GM18498 (cell line): ENCODE data around the gene CDNF.
A peak's percentile ranks its signal among the peaks of the same experiment; 100 is the strongest.
"Not testable (repeated sequence)": the region's sequence is repeated elsewhere in the genome, so short reads cannot be mapped to it uniquely, and the experiment has no call there.

Experiments used
- ATAC-seq: cut with Tn5 transposase; IDR thresholded peaks from one replicate; pipeline ENCODE4 v1.9.1; 2021; ENCODE audit warnings: mild to moderate bottlenecking, moderate library complexity; ENCODE audit not compliant: unreplicated experiment

CDNF gene

GRCh38 chr10:14837757-14838581 lies at the start of gene CDNF, which contains the start of the genes HSPA14 and MSANTD7:
CDNF (minus strand) TSS chr10:14838037; CDS start chr10:14837946, 91 bp downstream.
HSPA14 (plus strand) TSS chr10:14838306; CDS start chr10:14838403, 97 bp downstream.
MSANTD7 (plus strand) TSS chr10:14838306; CDS start chr10:14842285, 3,979 bp downstream.
- ATAC-seq, result peak; percentile 94

DNA sequence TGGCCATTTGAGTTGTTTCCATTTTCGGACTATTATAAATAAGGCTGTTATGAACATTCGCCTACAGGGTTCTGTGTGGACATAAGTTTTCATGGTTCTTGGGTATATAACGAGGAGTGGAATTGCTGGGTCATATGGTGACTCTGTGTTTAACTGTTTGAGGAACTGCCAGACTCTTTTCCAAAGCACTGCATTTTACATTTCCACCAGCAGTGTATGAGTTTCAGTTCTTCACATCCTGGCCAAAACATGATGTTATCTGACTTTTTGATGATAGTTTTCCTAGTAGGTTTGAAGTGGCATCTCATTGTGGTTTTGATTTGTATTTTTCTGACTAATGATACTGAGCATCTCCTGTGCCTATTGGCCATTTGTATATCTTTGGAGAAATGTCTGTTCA lies 46.2 kb upstream of the CDNF start:
- no peak for ATAC-seq

DNA sequence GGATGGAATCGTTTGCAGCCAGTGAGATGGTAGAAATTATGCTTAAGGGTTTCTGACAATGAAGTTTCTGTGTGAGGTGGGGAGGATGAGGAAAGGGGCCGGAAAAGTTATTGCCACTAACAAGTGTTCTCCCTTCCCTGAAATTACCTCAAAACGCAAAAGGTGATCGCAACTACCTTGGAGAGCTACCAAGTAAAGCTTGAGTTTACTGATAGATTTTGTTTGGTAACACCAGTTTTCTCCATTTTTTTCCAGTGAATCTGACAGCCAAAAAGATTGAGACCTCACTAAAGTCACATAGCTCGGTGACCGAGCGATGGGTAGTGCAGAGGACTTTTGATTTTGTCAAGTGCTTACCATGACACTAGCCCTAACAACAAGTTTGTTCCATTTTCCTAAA lies 42.4 kb upstream of the CDNF start:
- no peak for ATAC-seq

DNA sequence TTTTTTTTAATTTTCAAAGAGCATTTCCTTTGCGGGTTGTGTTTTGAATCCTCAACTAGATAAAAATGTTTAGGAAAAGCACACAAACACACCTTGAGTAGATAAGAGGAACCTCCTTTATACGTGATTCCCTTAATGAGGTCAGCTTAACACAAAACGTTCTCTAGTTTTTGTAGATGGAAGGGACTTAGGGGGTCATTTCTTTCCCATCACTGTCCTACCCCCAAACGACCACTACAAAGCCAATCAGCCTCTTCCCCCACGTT lies 42.0 kb upstream of the CDNF start:
- ATAC-seq, result no peak

GRCh38 chr10:14879124-14879927 lies 41.5 kb upstream of the CDNF start:
- ATAC-seq, result peak; percentile 28

GRCh38 chr10:14878266-14879123 lies 40.7 kb upstream of the CDNF start, which contains the start of gene SUV39H2:
SUV39H2 (plus strand) TSS chr10:14878866; CDS start chr10:14878889, 23 bp downstream.
- peak; percentile 95 for ATAC-seq

DNA sequence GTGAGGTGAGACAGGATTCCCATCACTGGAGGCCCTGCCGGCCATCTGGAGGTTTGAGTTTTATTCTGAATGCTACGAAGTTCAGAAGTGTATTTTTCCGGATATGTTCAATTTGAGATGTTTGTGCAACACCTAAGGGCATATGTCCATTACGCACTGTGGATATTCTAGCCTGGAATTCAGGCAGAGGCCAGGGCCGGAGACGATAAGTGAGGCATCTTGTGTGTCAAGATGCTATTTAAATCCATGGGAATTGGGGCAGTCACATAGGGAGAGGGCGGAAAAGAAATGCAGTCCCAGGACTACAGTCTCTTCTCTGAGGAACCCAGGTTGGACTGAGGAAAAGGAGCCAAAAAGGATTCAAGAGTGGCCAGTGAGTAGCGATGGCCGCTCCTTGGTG lies 38.9 kb upstream of the CDNF start:
- no peak for ATAC-seq

GRCh38 chr10:14875941-14876340 lies 38.1 kb upstream of the CDNF start:
- ATAC-seq, result no peak

DNA sequence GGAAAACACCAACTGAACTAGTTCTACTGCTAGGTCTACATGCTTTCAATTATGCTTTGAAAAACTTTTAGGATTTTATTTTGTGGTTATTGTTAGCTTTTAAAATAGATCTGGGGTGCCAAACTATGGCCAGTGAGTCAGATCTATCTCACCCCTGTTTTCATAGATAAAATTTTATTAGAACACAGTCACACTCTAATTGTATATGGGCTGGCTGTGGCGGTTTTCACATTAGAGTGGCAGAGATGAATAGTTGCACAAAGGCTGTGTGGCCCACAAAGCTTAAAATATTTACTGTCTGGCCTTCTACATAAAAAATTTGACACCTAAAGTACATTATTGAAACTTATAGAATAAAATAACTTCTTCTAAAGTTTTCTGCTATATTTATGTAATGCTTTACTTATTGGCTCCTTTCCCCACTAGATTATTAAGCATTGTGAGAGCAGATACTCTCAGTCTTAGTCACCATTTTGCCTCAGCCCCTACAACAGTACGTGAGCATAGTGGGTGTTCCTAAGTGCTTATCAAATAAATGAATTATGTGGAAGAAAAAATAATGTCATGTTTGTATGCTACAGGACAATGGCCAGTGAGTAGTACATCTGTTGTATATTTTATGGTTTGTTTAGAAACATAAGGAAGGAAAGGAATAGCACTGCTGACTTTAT lies 35.4 kb upstream of the CDNF start:
- peak; percentile 47 for ATAC-seq

- ATAC-seq, result not testable (repeated sequence)
Observed at GRCh38 chr10:14864871-14865270, 27.0 kb upstream of the CDNF start.

GRCh38 chr10:14864466-14864865 lies 26.6 kb upstream of the CDNF start:
- not testable (repeated sequence) for ATAC-seq

DNA sequence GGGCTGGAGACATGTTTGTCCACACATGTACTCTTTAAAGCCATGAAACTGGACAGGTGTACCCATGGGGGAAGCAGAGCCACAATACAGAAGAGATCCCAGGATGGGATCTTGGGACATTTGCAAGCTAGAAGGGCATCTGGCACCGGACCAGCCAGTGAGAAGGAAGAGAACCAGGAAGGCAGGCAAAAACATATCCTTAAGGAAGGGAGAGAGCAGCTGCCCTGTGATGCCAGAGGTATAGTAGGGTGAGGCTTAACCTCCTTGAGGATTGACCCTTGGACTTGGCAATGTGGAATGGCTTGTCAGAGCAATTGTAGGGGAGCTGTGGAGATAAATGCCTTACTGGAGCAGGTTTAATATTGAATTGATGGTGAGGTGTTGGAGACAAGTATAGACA lies 23.0 kb upstream of the CDNF start:
- ATAC-seq, result no peak

GRCh38 chr10:14859775-14860174 lies 21.9 kb upstream of the CDNF start:
- no peak for ATAC-seq

- no peak for ATAC-seq
Observed at GRCh38 chr10:14859043-14859442, 21.2 kb upstream of the CDNF start.

- ATAC-seq, result no peak
Observed at GRCh38 chr10:14858338-14858960, 20.6 kb upstream of the CDNF start.

DNA sequence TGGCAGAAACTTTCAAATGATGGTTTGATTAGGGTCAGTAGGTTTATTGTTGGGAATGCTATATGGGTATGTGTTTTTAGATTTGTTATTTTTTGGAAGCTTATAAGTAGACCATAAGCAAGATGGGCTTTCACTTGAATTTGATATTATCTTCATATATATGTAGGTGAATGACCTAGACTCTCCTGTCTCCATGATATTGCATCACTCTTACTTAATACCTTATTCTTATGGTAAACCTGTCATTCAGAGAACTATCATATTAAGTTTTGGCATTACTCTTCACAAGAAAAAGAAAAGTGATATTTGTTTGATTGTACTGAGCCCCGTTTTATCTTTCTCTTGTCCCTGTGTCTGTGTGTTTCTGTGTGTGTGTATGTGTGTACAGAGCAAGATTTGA lies 17.6 kb upstream of the CDNF start:
- ATAC-seq, result no peak

- ATAC-seq, result no peak
Observed at GRCh38 chr10:14852236-14852635, 14.4 kb upstream of the CDNF start.

GRCh38 chr10:14844948-14845347 lies 7.1 kb upstream of the CDNF start:
- no peak for ATAC-seq

GRCh38 chr10:14843327-14843988 lies 5.6 kb upstream of the CDNF start:
- no peak for ATAC-seq
